GM19395 (cell line): ENCODE measurements around the gene BEST3.

Experiments used
- ATAC-seq: cut with Tn5 transposase; IDR thresholded peaks from one replicate; pipeline ENCODE4 v1.9.1; 2021; ENCODE audit warnings: mild to moderate bottlenecking, moderate library complexity; ENCODE audit not compliant: unreplicated experiment

Gene BEST3

DNA sequence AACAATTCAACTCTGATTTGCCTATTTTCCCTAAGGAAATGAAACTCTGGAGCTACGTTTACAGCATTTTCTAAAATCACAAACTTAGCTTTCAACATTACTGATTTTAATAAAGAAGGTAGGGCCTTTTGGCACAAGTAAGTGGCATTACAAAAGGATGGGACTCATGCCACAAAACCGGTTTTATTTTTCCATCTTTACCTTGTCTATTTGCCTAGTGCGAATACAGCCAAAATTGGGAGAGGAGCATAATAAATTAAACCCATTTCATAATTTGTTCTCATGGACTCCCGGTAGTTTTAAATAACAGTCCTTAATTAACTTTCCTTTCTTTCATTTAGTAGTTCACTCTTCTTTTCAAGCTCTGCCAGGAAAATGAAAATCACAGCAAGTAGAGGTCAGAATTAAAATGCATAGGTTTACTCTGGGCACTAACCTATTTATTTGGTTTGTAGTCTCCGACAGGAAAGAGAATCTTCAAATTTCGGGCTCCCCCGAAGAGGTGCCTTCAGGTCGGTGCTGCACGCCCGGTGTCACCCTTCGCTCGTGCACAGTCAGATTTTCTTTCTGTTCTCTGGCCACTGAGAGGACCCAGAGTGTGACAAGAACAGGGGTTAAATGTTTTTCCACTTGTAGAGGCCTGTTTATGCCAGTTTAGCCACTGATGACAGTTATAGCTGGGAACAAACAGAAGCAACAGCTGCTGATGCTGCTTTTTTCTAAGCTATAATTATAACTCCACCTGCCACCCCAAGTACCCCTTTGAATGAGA lies at the start of gene BEST3:
BEST3 (minus strand) TSS at position 535 of the 772 bp plus-strand sequence. CDS start 1,505 bp downstream, outside the sequence.
- no peak for ATAC-seq

DNA sequence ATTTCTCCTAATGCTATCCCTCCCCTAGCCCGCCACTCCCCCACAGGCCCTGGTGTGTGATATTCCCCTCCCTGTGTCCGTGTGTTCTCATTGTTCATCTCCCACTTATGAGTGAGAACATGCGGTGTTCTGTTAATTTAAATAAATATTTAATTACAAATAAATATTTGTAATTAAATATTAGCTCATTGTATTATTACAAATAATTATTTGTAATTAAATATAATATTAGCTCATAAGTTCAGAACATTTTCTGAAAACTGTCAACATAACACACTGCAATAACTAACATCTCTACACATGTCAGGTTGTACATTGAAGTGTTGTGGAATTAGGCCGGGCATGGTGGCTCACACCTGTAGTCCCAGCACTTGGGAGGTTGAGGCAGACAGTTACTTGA lies 45.0 kb upstream of the BEST3 start:
- ATAC-seq, result no peak

DNA sequence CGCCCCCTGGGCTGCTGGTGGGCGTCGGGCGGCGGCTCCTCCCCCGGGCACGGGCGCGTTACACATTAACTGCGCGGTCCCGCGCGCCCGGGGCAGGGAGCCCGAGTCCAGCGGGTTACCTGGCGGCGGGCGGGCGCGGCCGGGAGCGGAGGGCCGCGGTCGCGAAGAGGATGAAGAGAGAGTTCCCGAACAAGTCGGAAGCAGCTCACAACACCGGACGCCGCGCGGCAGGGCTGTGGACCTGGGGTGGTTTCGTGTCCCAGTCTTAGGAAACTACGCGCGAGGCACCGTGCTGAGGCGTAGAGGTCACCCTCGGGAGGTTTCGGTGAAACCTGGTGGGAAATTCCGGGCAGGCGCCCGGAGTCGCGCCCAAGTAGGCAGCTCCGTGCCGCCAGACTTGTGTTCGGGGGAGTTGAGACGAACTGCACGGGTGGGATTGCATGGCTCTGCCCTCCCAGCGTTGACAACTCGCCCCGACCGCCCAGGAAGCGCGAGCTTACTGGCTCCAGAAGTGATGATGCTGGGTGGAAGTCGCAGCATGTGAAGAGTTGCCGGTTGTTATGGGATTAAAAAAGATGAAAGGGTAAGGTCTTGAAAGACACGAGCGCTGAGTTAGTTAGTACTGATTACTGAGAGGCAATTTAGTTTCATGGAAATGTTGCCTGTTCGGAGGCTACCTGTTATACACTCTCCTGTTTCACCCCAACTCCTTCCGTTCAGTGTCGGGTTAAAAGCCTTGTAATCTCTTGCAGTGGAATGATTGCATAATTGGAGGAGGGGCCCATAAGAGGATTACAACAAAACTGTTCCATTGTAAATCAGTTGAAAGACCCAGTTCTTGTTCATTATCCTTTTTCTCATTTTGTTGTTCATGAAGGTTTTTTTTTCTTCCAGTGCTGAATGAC lies 40.4 kb upstream of the BEST3 start:
- peak; percentile 49 for ATAC-seq

- ATAC-seq, result peak; percentile 79
These were observed 39.5 kb upstream of the BEST3 start, which contains the start of gene RAB3IP for GRCh38 chr12:69738351-69739286. TSS of gene RAB3IP (plus strand) at chr12:69738860. CDS start at chr12:69755409, 16,549 bp downstream.

GRCh38 chr12:69733638-69734037 lies 34.5 kb upstream of the BEST3 start:
- no peak for ATAC-seq

GRCh38 chr12:69732088-69732487 lies 33.0 kb upstream of the BEST3 start:
- no peak for ATAC-seq

GRCh38 chr12:69726922-69727321 lies 27.8 kb upstream of the BEST3 start:
- no peak for ATAC-seq

DNA sequence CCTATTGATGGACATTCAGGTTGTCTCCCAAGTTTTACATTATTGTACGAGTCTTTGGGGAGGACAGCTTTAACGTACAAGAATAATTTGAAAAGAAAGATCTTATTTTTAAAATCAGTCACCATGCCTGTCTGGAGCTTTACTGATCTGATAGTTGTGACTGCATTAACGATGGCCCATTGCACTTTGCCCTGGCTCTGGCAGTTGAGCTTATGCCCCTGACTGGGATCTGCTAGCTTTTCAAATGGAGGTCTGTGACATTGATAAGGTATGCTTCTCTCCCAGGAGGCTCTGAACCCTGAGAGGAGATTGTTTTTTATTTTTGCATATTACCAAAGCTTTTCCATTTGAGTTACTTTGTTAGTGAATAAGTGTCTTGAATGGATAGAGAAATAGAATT lies 21.6 kb upstream of the BEST3 start:
- ATAC-seq, result no peak

DNA sequence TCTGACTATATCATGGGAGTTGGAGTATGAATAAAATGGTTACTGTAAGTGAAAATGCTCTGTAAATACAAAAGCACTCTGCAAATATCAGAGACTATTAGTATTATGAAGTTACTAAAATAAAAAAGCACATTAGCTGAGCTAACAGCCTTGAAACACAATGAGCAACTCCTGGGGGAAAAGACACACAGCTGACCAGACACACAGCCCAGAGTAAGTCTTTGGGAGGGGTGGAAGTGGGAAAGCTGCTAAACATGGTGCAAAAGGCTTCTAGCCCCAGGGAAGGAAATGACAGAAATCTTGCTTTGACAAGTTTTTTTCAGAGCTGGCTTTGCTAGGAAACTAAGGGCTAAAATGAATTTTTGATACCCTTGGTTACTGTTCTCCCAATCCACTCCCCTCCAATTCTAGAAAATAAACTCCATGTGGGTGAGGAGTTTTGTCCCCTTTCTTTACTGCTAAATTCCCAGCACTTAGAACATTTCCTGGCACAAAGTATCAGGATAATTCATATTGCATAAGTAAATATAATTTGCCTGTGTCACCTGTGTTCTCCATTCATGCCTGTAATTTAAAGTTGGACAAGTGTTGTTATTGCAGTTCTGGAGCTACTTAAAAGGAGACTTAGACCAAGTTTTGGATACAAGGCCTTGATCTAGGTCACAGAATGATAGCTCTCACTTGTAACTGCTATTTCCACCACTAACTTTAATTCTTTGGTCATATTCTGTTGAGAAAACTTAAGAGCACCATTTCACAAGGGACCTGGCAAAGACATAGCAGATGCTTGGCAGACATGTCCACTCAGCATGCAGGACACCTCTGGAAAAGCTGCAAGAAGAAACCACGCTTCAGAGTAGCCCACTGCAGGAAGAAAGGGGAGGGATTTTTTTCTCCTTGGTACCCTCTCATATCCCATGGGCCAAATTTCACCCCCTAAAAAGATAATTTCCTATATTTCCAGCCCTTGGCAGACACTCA lies 20.5 kb upstream of the BEST3 start:
- no peak for ATAC-seq

GRCh38 chr12:69714542-69714941 lies 15.4 kb upstream of the BEST3 start:
- no peak for ATAC-seq

- no peak for ATAC-seq
These were observed 13.7 kb upstream of the BEST3 start for GRCh38 chr12:69712826-69713225.

DNA sequence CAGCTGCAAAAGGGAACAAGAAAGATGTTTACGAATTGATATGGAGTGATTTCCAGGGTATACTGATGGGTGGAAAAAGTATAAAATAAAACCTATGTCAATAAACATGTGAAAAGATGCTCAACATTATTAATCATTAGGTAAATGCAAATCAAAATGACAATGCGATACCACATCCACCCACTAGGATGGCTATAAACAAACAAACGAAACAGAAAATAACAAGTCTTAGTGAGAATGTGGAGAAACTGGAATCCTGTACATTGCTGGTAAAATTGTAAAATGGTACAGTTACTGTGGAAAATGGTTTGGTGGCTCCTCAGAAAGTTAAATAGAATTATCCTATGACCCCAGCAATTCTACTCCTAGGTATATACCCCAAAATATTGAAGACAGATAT lies 9.5 kb upstream of the BEST3 start:
- ATAC-seq, result no peak

GRCh38 chr12:69704357-69704756 lies 5.3 kb upstream of the BEST3 start:
- no peak for ATAC-seq

- ATAC-seq, result no peak
These were observed 4.1 kb upstream of the BEST3 start for GRCh38 chr12:69703146-69703642.

GRCh38 chr12:69701826-69702225 lies 2.7 kb upstream of the BEST3 start:
- no peak for ATAC-seq

- no peak for ATAC-seq
These were observed 1.0 kb downstream of the BEST3 start for GRCh38 chr12:69698054-69698453.

DNA sequence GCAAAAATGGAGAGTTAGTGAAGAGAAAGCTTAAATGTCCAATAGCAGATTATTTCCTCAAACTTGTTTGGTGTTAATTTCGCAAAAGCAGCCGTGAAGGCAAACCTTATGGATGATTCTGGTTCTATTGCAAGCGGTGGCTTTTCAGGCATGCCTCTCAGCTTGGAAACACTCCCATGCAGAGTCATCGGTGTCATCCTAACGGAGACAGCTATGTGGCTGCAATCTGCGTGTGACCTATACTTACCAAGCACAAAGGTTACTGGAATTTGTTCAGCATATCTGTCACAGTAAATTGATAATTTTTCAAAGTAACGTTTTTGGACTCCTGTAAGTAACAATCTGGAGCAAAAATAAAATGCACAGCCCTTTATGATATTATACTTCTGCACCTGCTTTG lies 5.0 kb downstream of the BEST3 start:
- ATAC-seq, result no peak

DNA sequence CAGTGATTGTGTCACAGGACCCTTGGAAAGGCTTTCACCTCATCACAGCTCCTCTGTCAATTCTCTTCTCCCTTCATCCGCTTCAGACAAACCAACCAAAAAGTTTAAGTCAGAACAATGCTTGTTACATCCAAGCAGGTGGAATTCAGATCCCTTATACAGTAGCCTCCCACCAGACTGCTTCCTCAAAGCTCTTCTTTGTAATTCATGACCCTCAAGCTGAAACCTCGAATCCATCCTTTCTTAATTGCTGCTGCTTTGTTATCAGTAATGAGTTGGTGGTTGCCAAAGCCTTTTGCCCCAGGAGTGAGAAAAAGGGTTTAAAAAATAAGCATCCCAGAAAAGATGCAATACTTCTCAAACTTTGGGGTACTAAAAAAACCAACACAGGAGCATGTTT lies 9.5 kb downstream of the BEST3 start:
- ATAC-seq, result no peak
